ENCODE measurements around the gene UTS2.

Gene UTS2

GRCh38 chr1:7809742-7810141 lies 43.1 kb downstream of the UTS2 start:
- DNase-seq: no peak

- peak in 1 of 2 donors; percentile 33 for DNase-seq
These were observed 44.5 kb downstream of the UTS2 start for GRCh38 chr1:7808253-7808844.

GRCh38 chr1:7805460-7805859 lies 47.4 kb downstream of the UTS2 start:
- no peak for DNase-seq
